22Rv1 (cell line): Measurements from ENCODE around the gene FOXJ1.

Source experiments
- ZFX ChIP-seq: fragments of 450-650 bp; IDR thresholded peaks from 2 replicates; pipeline ENCODE4 v1.6.1; 2017; ENCODE audit warnings: antibody characterized with exemption, borderline replicate concordance
- TF ChIP-seq, protein P1 (sequence below): fragments of 450-650 bp; IDR thresholded peaks from 2 replicates; pipeline ENCODE4 v1.5.1; 2017; ENCODE audit warnings: mild to moderate bottlenecking

GRCh38 chr17:76142585-76143041 lies 1.6 kb upstream of the FOXJ1 start:
- TF ChIP-seq, protein P1, sequence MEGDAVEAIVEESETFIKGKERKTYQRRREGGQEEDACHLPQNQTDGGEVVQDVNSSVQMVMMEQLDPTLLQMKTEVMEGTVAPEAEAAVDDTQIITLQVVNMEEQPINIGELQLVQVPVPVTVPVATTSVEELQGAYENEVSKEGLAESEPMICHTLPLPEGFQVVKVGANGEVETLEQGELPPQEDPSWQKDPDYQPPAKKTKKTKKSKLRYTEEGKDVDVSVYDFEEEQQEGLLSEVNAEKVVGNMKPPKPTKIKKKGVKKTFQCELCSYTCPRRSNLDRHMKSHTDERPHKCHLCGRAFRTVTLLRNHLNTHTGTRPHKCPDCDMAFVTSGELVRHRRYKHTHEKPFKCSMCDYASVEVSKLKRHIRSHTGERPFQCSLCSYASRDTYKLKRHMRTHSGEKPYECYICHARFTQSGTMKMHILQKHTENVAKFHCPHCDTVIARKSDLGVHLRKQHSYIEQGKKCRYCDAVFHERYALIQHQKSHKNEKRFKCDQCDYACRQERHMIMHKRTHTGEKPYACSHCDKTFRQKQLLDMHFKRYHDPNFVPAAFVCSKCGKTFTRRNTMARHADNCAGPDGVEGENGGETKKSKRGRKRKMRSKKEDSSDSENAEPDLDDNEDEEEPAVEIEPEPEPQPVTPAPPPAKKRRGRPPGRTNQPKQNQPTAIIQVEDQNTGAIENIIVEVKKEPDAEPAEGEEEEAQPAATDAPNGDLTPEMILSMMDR: no peak
- no peak for TF ChIP-seq ZFX
